ENCODE data around the gene ANAPC7.
"Not testable (repeated sequence)": the region's sequence is repeated elsewhere in the genome, so short reads cannot be mapped to it uniquely, and the experiment has no call there.

The ANAPC7 gene

DNA sequence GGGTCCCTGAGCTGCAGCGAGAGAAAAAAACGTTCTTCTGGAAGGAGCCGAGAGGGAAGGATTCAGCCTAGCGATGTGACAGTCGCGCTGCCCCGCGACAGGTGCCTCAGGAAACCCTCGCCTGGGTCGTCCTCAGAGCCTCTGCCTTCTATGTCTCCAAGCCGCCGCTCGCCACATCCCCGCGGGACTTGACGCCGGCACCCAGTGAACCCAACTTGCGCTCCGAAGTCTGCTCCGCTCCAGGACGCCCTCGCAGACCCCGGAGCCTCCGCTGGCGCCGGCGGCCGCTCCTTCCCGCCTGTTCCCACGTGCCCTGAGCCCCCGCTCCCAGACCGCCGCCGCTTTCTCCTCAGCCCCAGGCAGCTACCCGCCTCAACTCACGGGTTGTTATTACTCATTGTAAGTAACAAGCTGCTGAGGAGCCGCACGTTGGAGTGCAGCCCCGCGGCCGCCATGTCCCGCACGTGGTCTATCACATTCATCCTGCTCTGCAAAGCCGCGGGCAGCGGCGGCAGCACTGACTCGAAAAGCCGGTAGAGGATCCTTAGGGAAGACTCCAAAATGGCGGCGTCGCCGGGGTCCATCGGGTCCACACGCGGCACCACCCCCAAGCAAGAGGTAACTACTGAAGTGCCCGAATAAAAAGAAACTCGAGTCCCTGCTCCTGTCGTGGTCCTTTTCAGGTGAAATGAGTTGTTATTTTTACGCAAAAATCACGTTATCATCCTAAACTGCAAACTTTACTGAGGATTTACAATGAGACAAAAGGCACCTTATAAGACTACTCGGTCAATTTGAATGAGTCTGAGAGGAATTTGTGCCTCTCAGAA, at the start of gene ANAPC7:
TSS of gene ANAPC7 (minus strand) at position 563 of the 830 bp plus-strand sequence. CDS start at position 482, 81 bp downstream.
- DNase-seq = peak; percentile 90

DNA sequence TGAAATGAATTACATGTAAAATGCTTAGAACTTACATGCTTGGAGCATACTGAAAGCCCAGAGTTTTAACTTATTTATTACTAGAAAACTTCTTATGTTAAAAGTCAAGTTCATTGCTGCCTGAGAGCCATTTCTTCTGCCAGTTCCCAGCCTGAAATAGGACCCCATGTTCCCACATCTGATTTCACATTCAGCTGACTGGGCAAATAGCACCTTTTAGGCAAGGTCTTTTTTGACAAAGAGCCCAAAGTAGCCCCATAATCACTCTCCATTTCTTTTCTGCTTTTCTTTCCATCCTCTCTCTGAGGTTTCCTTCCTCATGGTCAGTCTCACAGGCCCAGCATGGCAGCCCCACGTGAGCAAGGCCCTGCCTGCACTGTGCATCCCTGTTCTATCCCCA, 47.8 kb upstream of the ANAPC7 start:
- no peak for DNase-seq

DNA sequence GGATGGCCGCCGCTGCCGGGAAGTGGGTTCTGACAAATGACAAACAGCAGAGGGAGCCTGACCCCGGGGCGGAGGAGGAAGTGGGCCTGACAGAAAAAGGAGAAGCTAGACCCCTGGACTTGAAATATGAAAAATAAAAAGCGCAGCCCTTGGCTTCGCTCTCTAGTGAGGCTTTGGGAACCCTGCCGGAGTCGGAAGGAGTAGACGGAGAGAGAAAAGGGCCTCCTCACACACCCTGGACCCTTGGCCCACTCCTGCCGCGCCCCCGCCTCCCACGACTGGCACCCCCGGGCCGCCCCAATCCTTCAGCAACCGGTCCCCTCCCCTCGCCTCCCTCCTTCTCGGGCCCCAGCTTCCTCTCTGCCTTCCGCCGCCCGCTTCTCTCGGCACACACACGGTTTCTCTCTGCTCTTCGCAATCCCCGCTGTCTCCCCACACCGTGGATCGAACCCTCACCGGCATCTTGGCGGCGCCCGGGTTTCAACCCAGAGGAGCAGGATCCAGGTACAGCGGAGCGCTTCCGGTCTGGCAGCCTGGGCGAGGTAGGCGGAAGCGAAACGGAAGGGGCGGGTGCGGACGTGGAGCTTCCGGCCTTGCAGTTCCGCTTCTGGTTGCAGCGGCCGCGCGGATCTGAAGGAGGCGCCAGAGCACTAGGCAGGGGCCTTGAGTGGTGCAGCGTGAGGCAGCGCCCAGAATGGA, 46.4 kb upstream of the ANAPC7 start, which contains the start of gene ARPC3:
TSS of gene ARPC3 (minus strand) at position 539 of the 699 bp plus-strand sequence. CDS start at position 462, 77 bp downstream.
- peak; percentile 95 for DNase-seq

- DNase-seq = no peak
These were observed 40.9 kb upstream of the ANAPC7 start for GRCh38 chr12:110444455-110444854.

DNA sequence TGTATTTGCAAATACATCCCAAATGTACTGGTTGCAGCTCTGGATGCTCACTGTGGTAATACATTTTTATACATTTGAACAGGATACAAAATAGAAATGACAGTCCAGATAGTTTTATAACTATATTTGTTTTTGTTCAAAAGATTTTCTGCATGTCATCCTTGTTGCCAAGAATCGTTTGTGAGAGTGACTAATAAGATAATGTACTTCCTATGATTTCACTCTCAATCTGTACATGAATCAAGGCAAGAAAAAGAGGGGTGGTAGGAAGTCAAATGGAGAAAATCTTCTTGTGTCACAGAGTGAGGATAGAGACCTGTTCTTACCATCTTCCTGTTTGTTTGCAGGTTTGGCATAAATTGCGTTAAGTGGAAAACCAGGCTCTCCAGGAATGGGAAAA, 32.7 kb upstream of the ANAPC7 start:
- DNase-seq = no peak

GRCh38 chr12:110431957-110432587, 28.6 kb upstream of the ANAPC7 start:
- no peak for DNase-seq

DNA sequence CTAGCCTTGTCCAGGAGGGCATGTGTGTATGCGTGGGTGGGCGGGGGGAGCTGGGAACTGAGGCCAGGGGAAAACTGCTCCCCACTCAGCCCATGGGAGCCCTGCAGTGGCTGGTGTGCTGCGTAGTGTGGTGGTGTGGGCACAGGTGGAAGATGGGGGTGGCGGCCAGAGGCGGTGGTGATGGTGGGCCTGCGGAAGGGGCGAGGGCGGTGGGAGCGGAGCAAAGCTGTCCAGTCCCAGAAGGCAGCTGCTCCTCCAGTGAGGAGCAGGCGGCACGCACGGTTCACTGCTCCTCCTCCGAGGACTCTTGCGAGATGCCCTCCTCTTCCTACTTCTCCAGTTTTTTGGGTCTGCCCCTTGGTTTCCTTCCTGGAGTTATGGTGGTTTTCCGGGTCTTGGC, 26.2 kb upstream of the ANAPC7 start:
- DNase-seq = not testable (repeated sequence)

DNA sequence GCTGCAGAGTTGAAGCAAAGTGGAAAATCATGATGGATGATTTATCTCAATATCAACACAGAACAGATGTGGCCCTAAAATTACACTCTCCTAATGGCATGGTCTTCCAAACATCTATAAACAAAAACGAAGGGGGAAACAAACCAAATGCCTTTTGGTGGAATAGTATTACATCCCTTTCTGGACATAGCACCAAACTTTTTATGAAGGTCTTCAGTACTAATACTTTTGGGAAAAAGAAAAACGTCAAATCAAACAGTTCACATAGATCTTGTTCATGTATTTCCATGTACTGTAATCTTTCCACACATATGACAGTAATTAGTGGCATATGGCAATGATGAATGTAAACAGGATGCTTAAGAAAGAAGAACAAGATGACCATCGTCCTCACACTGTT, 22.9 kb upstream of the ANAPC7 start:
- no peak for DNase-seq

- no peak for DNase-seq
These were observed 20.7 kb upstream of the ANAPC7 start for GRCh38 chr12:110424237-110424636.

- no peak for DNase-seq
These were observed 18.2 kb upstream of the ANAPC7 start for GRCh38 chr12:110421701-110422100.

GRCh38 chr12:110421159-110421661, 17.7 kb upstream of the ANAPC7 start:
- DNase-seq = peak; percentile 54

DNA sequence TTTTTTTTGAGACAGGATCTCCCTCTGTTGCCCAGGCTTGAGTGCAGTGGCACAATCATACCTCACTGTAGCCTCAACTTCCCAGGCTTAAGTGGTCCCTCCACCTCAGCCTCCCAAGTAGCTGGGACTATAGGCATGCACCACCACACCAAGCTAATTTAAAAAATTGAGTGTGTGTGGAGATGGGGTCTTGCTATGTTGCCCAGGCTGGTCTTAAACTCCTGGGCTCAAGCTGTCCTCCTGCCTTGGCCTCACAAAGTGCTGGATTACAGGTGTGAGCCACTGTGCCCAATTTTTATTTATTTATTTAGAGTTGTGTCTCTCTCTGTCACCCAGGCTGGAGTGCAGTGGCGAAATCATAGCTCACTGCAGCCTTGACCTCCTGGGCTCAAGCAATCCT, 17.1 kb upstream of the ANAPC7 start:
- DNase-seq = not testable (repeated sequence)

DNA sequence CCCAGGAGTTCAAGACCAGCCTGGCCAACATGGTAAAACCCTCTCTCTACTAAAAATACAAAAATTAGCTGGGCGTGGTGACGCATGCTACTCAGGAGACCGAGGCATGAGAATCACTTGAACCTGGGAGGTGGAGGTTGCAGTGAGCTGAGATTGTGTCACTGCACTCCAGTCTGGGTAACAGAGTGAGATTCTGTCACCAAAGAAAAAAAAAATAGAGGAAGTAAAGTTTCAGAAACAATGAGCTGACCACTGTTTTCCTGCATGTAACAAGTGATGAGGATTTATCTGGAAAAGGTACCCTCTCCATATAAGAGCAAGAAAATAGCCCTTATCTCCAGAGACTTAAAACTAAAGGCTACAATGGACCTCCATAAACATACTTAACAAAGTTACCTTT, 13.6 kb upstream of the ANAPC7 start:
- not testable (repeated sequence) for DNase-seq

DNA sequence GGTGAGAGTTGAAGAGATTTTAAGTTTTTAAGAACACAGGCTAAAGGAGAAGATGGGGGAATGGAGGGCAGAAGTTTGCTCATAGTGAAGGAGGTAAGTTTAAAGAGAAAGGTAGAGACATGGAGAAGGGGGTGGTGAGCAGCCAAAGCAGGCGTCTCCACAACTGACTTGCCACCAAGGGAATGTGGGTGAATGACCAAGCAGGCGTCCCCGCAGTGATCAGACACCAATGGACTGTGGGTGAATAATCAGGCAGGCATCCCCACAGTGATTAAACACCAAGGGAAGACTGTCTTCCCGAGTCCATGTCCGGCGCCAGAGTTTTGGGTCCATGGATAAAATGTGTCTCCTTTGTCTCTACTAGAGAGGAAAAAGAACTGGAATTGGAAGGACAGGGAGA, 6.6 kb upstream of the ANAPC7 start:
- DNase-seq = not testable (repeated sequence)

GRCh38 chr12:110405126-110405662, 1.7 kb upstream of the ANAPC7 start:
- DNase-seq = not testable (repeated sequence)

GRCh38 chr12:110403976-110404682, 621 bp upstream of the ANAPC7 start:
- DNase-seq = peak; percentile 87

- no peak for DNase-seq
These were observed 20.8 kb downstream of the ANAPC7 start for GRCh38 chr12:110382683-110383082.

DNA sequence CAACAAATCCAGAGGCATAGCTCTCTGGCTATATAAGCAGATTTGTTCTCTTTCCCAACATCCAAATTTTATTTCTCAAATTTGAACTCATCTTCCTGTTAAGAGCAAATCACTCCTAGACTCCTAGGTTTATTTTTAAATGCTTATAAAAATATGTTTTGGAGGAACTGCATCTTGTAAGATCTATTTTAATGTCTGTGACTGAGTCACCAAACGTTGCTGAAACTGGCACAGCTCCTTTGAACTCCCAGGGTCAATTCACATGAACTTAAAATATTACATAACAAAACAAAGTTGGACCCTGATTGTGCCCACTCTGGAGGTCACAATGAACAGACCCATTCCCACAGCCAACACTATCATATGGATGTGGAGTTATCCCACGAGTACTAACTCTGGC, 23.9 kb downstream of the ANAPC7 start:
- DNase-seq = no peak

GRCh38 chr12:110379197-110379596, 24.3 kb downstream of the ANAPC7 start:
- no peak for DNase-seq

DNA sequence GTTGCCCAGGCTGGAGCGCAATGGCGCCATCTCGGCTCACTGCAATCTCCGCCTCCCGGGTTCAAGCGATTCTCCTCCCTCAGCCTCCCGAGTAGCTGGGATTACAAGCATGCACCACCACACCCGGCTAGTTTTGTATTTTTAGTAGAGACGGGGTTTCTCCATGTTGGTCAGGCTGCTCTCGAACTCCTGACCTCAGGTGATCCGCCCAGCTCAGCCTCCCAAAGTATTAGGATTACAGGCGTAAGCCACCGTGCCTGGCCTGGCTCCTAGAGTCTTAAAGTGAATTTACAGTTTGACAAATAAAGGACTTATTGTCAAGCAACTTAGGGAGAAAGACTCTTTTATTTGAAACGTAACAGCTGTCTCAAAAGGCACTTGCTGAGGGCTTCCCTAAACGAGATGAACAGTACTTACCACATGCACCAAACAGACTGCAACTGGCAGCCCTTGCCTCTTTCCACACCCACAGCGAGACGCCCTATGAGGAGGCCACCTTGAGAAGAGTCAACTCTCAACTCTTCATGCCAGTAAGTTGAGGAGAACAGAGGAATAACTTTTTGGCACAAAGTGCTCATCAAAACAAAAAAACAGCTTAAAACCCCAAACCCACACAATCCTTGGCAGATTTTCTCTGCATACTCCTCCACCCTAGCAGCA, 25.2 kb downstream of the ANAPC7 start:
- not testable (repeated sequence) for DNase-seq

DNA sequence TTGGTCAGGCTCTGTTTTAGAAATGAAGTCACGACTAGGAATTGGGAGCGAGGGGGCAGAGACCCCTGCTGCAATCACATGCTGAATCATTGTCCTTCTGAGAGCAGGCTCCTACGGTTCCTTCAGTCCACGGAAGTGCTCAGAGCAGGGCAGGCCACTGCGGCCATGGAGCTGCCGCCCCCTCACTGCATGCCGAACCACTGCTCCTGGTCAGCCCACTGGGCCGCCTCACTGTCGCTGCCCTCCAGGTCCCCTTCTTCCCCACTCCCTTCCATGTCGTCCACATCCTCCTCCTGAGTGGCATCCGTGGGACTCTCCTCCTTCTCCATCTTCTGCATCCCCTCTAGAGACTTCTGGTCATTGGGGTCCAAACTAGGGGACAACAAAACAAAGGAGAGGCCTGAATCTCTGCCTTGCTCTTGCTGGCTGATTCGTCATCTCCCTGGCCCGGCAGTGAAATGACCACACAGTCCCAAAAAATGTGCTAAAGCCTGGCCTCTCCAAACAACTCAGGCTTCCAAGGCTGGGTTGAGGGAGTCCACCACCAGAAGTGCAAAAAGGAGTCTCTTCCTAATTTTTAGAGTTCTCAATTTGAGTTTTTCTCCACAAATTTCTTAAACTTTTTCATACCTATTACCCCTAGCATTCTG, 29.4 kb downstream of the ANAPC7 start:
- no peak for DNase-seq
